ENCODE data around the gene OGFR.
A peak's percentile ranks its signal among the peaks of the same experiment; 100 is the strongest.

The OGFR gene

GRCh38 chr20:62762801-62763368 is 41.8 kb upstream of the OGFR start:
- 90 to 91% methylated on average over 16 of the region's 16 CpGs for WGBS, 2 experiments
- peaks cover 22% of the 10 kb centered on the region for H3K4me1 ChIP-seq (ENCODE audit: control insufficient read depth, insufficient read depth, low read length)
- no peak overlapping the region for H3K27ac ChIP-seq (ENCODE audit: insufficient read depth, low read depth, low read length, poor library complexity, severe bottlenecking)
- H3K4me3 ChIP-seq (ENCODE audit: insufficient read depth, low read depth, low read length): no peak overlapping the region
- H3K27me3 ChIP-seq (ENCODE audit: control insufficient read depth, insufficient read depth, low read length, poor library complexity, severe bottlenecking): no peaks in the 10 kb centered on the region
- no peaks in the 10 kb centered on the region for H3K9me3 ChIP-seq (ENCODE audit: control insufficient read depth, low read length)
- H3K36me3 ChIP-seq (ENCODE audit: control insufficient read depth, insufficient read depth, low read length): no peaks in the 10 kb centered on the region

GRCh38 chr20:62763404-62763803 is 41.2 kb upstream of the OGFR start:
- 85 to 89% methylated on average over 4 of the region's 4 CpGs for WGBS, 2 experiments
- H3K9me3 ChIP-seq (ENCODE audit: control insufficient read depth, low read length): no peaks in the 10 kb centered on the region
- no peaks in the 10 kb centered on the region for H3K36me3 ChIP-seq (ENCODE audit: control insufficient read depth, insufficient read depth, low read length)
- H3K4me1 ChIP-seq (ENCODE audit: control insufficient read depth, insufficient read depth, low read length): peaks cover 27% of the 10 kb centered on the region
- H3K4me3 ChIP-seq (ENCODE audit: insufficient read depth, low read depth, low read length): no peak overlapping the region
- no peak overlapping the region for H3K27ac ChIP-seq (ENCODE audit: insufficient read depth, low read depth, low read length, poor library complexity, severe bottlenecking)
- H3K27me3 ChIP-seq (ENCODE audit: control insufficient read depth, insufficient read depth, low read length, poor library complexity, severe bottlenecking): no peaks in the 10 kb centered on the region

DNA sequence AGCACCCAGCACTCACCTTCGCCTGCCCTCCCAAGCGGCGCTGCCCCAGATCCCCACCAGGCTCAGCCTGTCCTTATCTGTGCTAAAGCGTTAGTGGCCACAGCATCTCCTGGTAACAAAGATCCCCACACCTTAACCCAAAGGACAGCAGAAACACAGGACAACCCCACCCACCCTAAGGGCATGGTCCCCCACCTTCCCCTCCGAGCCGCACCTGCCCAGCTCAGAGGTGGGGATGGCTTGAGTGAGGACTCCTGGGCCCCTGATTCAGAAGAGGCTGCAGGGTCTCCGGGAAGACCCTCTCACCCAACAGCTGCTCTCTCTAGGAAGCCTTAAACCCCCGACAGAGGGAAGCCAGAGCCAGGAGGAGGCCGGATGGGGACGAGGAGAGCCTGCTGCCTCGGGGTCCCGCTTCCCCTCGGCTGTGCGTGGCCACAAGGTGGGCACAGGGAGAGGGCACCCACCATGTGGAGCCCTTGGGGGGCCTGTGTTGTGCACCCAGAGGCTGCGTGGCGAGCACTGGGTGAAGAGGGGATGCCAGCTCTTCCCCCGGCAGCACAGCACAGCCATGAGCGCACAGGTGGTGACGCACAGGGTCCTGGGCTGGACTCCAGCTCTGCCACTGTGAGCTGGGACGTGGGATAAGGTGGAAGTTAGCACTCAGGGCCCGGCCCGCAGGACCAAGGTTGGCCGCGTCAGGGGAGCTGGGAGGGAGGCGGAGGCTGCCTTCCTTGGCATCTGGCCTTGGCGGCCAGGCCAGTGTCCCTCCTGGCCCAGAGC is 40.3 kb upstream of the OGFR start:
- Histone ChIP-seq H3K9me3 (ENCODE audit: control insufficient read depth, low read length) (no peaks in the 10 kb centered on the region), H3K27me3 (ENCODE audit: control insufficient read depth, insufficient read depth, low read length, poor library complexity, severe bottlenecking) (no peaks in the 10 kb centered on the region), H3K27ac (ENCODE audit: insufficient read depth, low read depth, low read length, poor library complexity, severe bottlenecking) (no peak overlapping the region), H3K36me3 (ENCODE audit: control insufficient read depth, insufficient read depth, low read length) (no peaks in the 10 kb centered on the region), H3K4me1 (ENCODE audit: control insufficient read depth, insufficient read depth, low read length) (peaks cover 36% of the 10 kb centered on the region), H3K4me3 (ENCODE audit: insufficient read depth, low read depth, low read length) (no peak overlapping the region)
- WGBS, 2 experiments: 93 to 94% methylated on average over 26 of the region's 26 CpGs

DNA sequence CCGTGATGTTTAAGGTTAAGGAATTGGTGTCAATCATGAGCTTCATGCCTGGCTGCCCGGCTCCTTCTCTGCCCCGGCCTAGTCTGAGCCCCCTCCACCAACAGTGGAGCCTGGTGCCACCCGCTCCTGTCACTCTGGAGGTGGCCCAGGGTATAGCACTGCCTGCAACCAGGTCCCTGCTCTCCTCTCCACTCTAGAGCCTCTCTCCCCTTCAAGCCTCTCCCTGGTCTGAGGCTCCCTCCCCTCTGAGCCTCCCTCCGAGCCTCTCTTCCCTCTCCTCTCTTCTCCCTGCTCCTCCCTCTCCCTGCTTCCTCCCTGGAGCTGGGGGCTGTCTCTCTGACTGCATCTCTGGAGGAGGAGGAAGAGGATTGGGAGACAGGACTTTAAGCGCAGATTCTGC is 39.6 kb upstream of the OGFR start:
- peaks cover 35% of the 10 kb centered on the region for H3K4me1 ChIP-seq (ENCODE audit: control insufficient read depth, insufficient read depth, low read length)
- no peaks in the 10 kb centered on the region for H3K9me3 ChIP-seq (ENCODE audit: control insufficient read depth, low read length)
- H3K27me3 ChIP-seq (ENCODE audit: control insufficient read depth, insufficient read depth, low read length, poor library complexity, severe bottlenecking): no peaks in the 10 kb centered on the region
- WGBS, 2 experiments: 79 to 84% methylated on average over 6 of the region's 6 CpGs
- H3K4me3 ChIP-seq (ENCODE audit: insufficient read depth, low read depth, low read length): no peak overlapping the region
- H3K36me3 ChIP-seq (ENCODE audit: control insufficient read depth, insufficient read depth, low read length): no peaks in the 10 kb centered on the region
- H3K27ac ChIP-seq (ENCODE audit: insufficient read depth, low read depth, low read length, poor library complexity, severe bottlenecking): no peak overlapping the region

GRCh38 chr20:62765432-62766070 is 39.1 kb upstream of the OGFR start:
- H3K4me1 ChIP-seq (ENCODE audit: control insufficient read depth, insufficient read depth, low read length): peaks cover 32% of the 10 kb centered on the region
- no peak overlapping the region for H3K27ac ChIP-seq (ENCODE audit: insufficient read depth, low read depth, low read length, poor library complexity, severe bottlenecking)
- H3K9me3 ChIP-seq (ENCODE audit: control insufficient read depth, low read length): no peaks in the 10 kb centered on the region
- no peaks in the 10 kb centered on the region for H3K27me3 ChIP-seq (ENCODE audit: control insufficient read depth, insufficient read depth, low read length, poor library complexity, severe bottlenecking)
- 90% methylated on average over 15 of the region's 15 CpGs for WGBS, 2 experiments
- H3K36me3 ChIP-seq (ENCODE audit: control insufficient read depth, insufficient read depth, low read length): no peaks in the 10 kb centered on the region
- H3K4me3 ChIP-seq (ENCODE audit: insufficient read depth, low read depth, low read length): no peak overlapping the region

DNA sequence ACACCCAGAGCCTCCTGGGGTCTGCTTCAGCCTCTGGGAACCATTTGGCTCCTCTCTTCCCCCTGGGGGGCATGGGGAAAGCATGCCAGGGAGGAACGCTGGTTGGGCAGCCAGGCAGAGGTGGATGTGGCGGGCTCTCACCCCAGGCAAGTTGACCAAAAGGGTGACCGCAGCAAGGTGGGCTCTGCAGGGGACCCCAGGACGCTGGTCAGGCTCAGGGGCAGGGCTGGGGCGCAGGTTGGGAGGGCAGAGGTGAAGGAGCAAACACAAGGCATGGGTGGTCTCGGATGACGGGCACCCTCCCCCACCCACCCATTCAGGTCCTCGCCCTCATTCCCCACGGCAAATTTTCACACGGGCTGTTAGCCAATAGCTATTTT is 38.6 kb upstream of the OGFR start:
- no peaks in the 10 kb centered on the region for H3K36me3 ChIP-seq (ENCODE audit: control insufficient read depth, insufficient read depth, low read length)
- 87 to 88% methylated on average over 10 of the region's 10 CpGs for WGBS, 2 experiments
- H3K27ac ChIP-seq (ENCODE audit: insufficient read depth, low read depth, low read length, poor library complexity, severe bottlenecking): no peak overlapping the region
- no peaks in the 10 kb centered on the region for H3K27me3 ChIP-seq (ENCODE audit: control insufficient read depth, insufficient read depth, low read length, poor library complexity, severe bottlenecking)
- no peaks in the 10 kb centered on the region for H3K9me3 ChIP-seq (ENCODE audit: control insufficient read depth, low read length)
- no peak overlapping the region for H3K4me3 ChIP-seq (ENCODE audit: insufficient read depth, low read depth, low read length)
- peaks cover 27% of the 10 kb centered on the region for H3K4me1 ChIP-seq (ENCODE audit: control insufficient read depth, insufficient read depth, low read length)

GRCh38 chr20:62766716-62767115 is 37.9 kb upstream of the OGFR start:
- WGBS, 2 experiments: 91 to 92% methylated on average over 16 of the region's 16 CpGs
- H3K27me3 ChIP-seq (ENCODE audit: control insufficient read depth, insufficient read depth, low read length, poor library complexity, severe bottlenecking): no peaks in the 10 kb centered on the region
- H3K9me3 ChIP-seq (ENCODE audit: control insufficient read depth, low read length): no peaks in the 10 kb centered on the region
- no peak overlapping the region for H3K27ac ChIP-seq (ENCODE audit: insufficient read depth, low read depth, low read length, poor library complexity, severe bottlenecking)
- no peak overlapping the region for H3K4me3 ChIP-seq (ENCODE audit: insufficient read depth, low read depth, low read length)
- H3K36me3 ChIP-seq (ENCODE audit: control insufficient read depth, insufficient read depth, low read length): no peaks in the 10 kb centered on the region
- peaks cover 23% of the 10 kb centered on the region for H3K4me1 ChIP-seq (ENCODE audit: control insufficient read depth, insufficient read depth, low read length)

GRCh38 chr20:62768234-62768546 is 36.4 kb upstream of the OGFR start:
- peaks cover 30% of the 10 kb centered on the region for H3K4me1 ChIP-seq (ENCODE audit: control insufficient read depth, insufficient read depth, low read length)
- H3K36me3 ChIP-seq (ENCODE audit: control insufficient read depth, insufficient read depth, low read length): no peaks in the 10 kb centered on the region
- no peaks in the 10 kb centered on the region for H3K27me3 ChIP-seq (ENCODE audit: control insufficient read depth, insufficient read depth, low read length, poor library complexity, severe bottlenecking)
- H3K9me3 ChIP-seq (ENCODE audit: control insufficient read depth, low read length): no peaks in the 10 kb centered on the region
- 88 to 92% methylated on average over 8 of the region's 8 CpGs for WGBS, 2 experiments
- peak overlapping the region; percentile 50 for H3K27ac ChIP-seq (ENCODE audit: insufficient read depth, low read depth, low read length, poor library complexity, severe bottlenecking)
- H3K4me3 ChIP-seq (ENCODE audit: insufficient read depth, low read depth, low read length): no peak overlapping the region

GRCh38 chr20:62768551-62769287 is 35.9 kb upstream of the OGFR start:
- no peaks in the 10 kb centered on the region for H3K36me3 ChIP-seq (ENCODE audit: control insufficient read depth, insufficient read depth, low read length)
- H3K4me3 ChIP-seq (ENCODE audit: insufficient read depth, low read depth, low read length): no peak overlapping the region
- H3K4me1 ChIP-seq (ENCODE audit: control insufficient read depth, insufficient read depth, low read length): peaks cover 30% of the 10 kb centered on the region
- H3K9me3 ChIP-seq (ENCODE audit: control insufficient read depth, low read length): no peaks in the 10 kb centered on the region
- WGBS, 2 experiments: 62 to 63% methylated on average over 21 of the region's 21 CpGs
- H3K27ac ChIP-seq (ENCODE audit: insufficient read depth, low read depth, low read length, poor library complexity, severe bottlenecking): peak overlapping the region; percentile 50
- H3K27me3 ChIP-seq (ENCODE audit: control insufficient read depth, insufficient read depth, low read length, poor library complexity, severe bottlenecking): no peaks in the 10 kb centered on the region

All from ectodermal cell (in vitro differentiated cells).